AG04450 (cell line): Measurements from ENCODE around the gene FNBP1L. TPM values are rescaled to one million over a fixed set of nuclear protein-coding genes. Genes with fewer than 3 reads are reported as not detected.
A peak's percentile ranks its signal among the peaks of the same experiment; 100 is the strongest.

Experiments used
- CTCF ChIA-PET: fragments of 300-600, 350-600 bp; formaldehyde crosslinking; extraction: SDS; loops from one replicate; lab custom pipeline; 2022; ENCODE audit warnings: antibody characterized with exemption, inconsistent platforms; lab: Charles Lee
- POLR2A ChIA-PET: fragments of 350-600 bp; formaldehyde crosslinking; extraction: SDS; loops from one replicate; lab custom pipeline; 2021; ENCODE audit warnings: antibody characterized with exemption, inconsistent platforms; lab: Yijun Ruan, JAX
- DNase-seq: peaks from one replicate; pipeline ENCODE4 v3.0.0-alpha.2; 2011; ENCODE audit warnings: low read depth, low spot score
- H3K27ac ChIP-seq: one replicate; pipeline ENCODE4 v1.5.1; 2012; ENCODE audit warnings: low read depth, low read length, control low read depth
- H3K27me3 ChIP-seq: one replicate; pipeline ENCODE4 v1.6.0; 2012; ENCODE audit warnings: low read length; ENCODE audit not compliant: control insufficient read depth, insufficient read depth
- H3K4me3 ChIP-seq: 2 replicates; pipeline ENCODE4 v1.5.1; 2011; ENCODE audit warnings: mild to moderate bottlenecking, low read depth, low read length, control low read depth
- H3K9me3 ChIP-seq: 2 replicates; pipeline ENCODE4 v1.5.1; 2012; ENCODE audit warnings: low read length; ENCODE audit not compliant: control insufficient read depth, insufficient read depth
- CTCF ChIP-seq: IDR thresholded peaks from 2 replicates; pipeline ENCODE4 v1.5.1; 2011; ENCODE audit warnings: low read depth, low read length, control low read depth, inconsistent platforms
- polyA plus RNA-seq: library from polyadenylated mRNA; depleted of rRNA; stranded (reverse); fragments of >200 nt; gene quantifications from 2 replicates; pipeline ENCODE4 v1.2.3, GENCODE V29; 2011

The FNBP1L gene
- polyA plus RNA-seq, 1 experiment = 24.1 TPM

GRCh38 chr1:93559695-93560094 is 111.8 kb downstream of the FNBP1L start:
- no peaks in the 10 kb centered on the region for H3K9me3 ChIP-seq
- ChIA-PET POLR2A (no interaction called here), CTCF (no interaction called here)

GRCh38 chr1:93565496-93566206 is 117.7 kb downstream of the FNBP1L start:
- DNase-seq = peak; percentile 18
- no peaks in the 10 kb centered on the region for H3K9me3 ChIP-seq
- H3K27me3 ChIP-seq = no peaks in the 10 kb centered on the region
- ChIA-PET CTCF (no interaction called here), POLR2A (interaction anchor here (0.6 kb wide), 1 partner anchor 279 kb away, joined by 3 read pairs; no protein-coding TSS in a partner anchor)
- H3K4me3 ChIP-seq = no peak overlapping the region
- no peak for TF ChIP-seq CTCF
- no peak overlapping the region for H3K27ac ChIP-seq

More at GRCh38 chr1:93559695-93560094, 111.8 kb downstream of the FNBP1L start:
- TF ChIP-seq CTCF = no peak
- DNase-seq = no peak
- no peaks in the 10 kb centered on the region for H3K27me3 ChIP-seq
- no peak overlapping the region for H3K4me3 ChIP-seq
- no peak overlapping the region for H3K27ac ChIP-seq

- CTCF ChIA-PET = no interaction called here
- POLR2A ChIA-PET = no interaction called here
- no peaks in the 10 kb centered on the region for H3K27me3 ChIP-seq
- TF ChIP-seq CTCF = no peak
- no peak overlapping the region for H3K4me3 ChIP-seq
- no peak overlapping the region for H3K27ac ChIP-seq
- no peak for DNase-seq
- H3K9me3 ChIP-seq = no peaks in the 10 kb centered on the region
Measured at GRCh38 chr1:93566227-93566626, 118.3 kb downstream of the FNBP1L start.

GRCh38 chr1:93567255-93567918 is 119.5 kb downstream of the FNBP1L start:
- TF ChIP-seq CTCF = no peak
- H3K27me3 ChIP-seq = no peaks in the 10 kb centered on the region
- peak; percentile 77 for DNase-seq
- CTCF ChIA-PET = no interaction called here
- H3K9me3 ChIP-seq = no peaks in the 10 kb centered on the region
- H3K27ac ChIP-seq = peak overlapping the region; percentile 86
- no peak overlapping the region for H3K4me3 ChIP-seq
- POLR2A ChIA-PET = no interaction called here

- Histone ChIP-seq H3K27me3 (no peaks in the 10 kb centered on the region), H3K4me3 (no peak overlapping the region), H3K27ac (no peak overlapping the region), H3K9me3 (no peaks in the 10 kb centered on the region)
- POLR2A ChIA-PET = no interaction called here
- TF ChIP-seq CTCF = no peak
- DNase-seq = no peak
- CTCF ChIA-PET = no interaction called here
Measured at GRCh38 chr1:93569489-93569888, 121.6 kb downstream of the FNBP1L start.
